Measurements from ENCODE around the gene ERAL1. TPM values are rescaled to one million over a fixed set of nuclear protein-coding genes. Genes with fewer than 3 reads are reported as not detected.
"Not testable (repeated sequence)": the region's sequence is repeated elsewhere in the genome, so short reads cannot be mapped to it uniquely, and the experiment has no call there.

ERAL1 gene
- total RNA-seq, 1 donor from 2014 or later: 37.2 TPM

DNA sequence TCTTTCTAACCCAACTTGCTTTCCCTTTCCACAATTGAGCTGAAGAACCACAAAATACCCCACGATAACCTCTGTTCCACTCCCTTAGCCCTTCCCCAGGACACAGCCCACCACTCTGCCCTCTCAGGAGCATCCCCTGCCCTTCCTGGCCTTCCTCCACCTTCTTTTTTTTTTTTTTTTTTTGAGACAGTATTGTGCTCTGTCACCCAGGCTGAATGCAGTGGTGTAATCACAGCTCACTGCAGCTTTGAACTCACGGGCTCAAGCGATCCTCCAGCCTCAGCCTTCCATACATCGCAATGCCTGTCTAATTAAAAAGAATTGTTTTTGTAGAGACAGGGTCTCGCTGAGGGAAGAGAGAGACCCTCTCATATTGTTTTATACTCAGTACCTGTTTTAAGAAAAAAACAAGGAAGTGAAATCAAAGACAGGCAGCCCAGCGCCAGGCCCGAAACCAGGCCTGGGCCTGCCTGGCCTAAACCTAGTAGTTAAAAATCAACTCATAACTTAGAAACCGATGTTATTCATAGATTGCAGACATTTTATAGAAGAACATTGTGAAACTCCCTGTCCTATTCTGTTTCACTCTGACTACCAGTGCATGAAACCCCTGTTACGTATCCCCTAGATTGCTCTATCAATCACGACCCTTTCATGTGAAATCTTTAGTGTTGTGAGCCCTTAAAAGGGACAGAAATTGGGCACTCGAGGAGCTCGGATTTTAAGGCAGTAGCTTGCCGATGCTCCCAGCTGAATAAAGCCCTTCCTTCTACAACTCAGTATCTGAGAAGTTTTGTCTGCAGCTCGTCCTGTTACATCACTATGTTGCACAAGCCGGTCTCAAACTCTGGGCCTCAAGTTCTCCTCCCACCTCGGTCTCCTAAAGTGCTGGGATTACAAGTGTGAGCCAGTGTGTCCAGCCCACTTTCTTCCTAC lies 38.7 kb downstream of the ERAL1 start:
- intact Hi-C loops (cut with DNase I); ATAC-seq; DNase-seq (ENCODE audit: missing footprints): not testable (repeated sequence)

DNA sequence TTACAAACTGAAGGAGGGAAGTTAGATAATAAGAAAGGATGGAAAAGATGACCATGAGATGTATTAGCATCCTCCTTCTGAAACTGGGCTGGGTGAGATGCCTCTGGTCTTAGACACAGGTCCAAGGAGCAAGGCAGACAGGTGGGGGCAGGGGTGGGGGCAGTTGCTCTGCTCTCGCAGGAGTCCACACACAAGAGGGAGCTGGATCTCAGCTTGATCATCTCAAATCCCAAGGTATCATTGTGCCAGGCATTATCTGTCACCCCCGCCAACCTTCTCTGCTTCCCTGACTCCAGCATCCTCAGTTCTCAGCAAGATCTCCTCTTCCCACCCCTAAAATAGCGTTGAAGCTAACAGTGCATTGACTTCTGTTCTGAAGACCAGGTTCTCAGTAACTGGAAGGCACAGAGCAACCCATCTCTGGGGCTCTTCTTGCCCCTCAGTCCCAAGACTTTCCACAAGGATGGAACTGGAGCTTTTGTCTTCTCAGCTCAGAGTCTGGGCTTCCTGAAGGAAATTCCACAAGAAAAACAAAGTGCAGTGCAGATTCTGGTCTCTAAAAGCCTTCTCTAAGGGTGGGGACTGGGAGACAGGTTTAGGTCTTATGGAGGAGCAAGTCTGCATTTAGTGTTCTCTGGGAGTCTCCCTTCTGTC lies 41.1 kb downstream of the ERAL1 start:
- ATAC-seq (no peak), DNase-seq (ENCODE audit: missing footprints) (no peak)
- intact Hi-C loops (cut with DNase I): loop anchor here (1.0 to 5.0 kb wide), 4 partner anchors 38 to 129 kb away; partner anchors contain the start of gene ERAL1

GRCh38 chr17:28896491-28896883 lies 41.7 kb downstream of the ERAL1 start:
- intact Hi-C loops (cut with DNase I): loop anchor here (1.0 to 5.0 kb wide), 4 partner anchors 38 to 129 kb away; partner anchors contain the start of gene ERAL1
- DNase-seq (ENCODE audit: missing footprints) (no peak), ATAC-seq (no peak)

DNA sequence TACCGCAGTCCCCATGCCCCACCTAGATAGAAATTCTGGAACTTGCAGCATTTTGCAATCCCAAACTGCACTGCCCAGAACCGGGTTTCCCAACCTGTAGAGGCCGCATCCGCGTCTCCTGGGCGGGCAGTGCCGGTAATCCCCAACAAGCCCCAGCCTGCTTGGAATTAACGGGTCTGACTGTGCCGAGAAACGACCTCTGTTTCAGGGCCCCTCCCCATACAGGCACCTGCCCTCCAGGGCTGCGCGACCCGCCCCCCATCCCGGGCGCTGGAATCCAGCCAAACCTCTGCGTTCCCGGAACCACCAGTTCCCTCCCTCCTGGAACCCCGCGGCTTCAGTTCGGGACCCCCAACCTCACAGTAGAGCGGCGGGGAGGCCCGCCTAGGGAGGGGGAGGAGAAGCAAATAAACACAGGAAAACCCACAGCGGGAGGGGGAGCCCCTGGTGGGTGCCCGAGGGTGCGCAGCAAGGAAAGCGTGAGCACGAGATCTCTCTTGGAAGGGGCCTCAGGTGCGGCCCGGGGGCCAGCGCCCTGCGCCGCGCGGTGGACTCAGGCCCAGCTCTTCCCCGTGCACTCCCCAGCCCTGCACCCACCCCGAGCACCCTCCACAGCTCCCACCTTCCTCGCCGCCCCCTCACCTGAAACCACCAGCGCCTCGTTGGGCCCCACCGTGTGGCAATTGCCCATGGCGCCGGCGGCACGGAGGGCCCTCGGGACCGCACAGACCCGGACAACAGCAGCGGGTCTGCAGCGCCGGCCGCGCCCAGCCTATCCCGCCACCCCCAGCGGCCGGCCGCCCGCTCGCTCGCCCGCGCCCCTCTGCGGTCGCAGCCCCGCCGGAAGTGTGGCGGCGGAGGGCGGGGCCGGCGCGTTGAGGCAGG lies 42.3 kb downstream of the ERAL1 start, which contains the start of gene FLOT2:
FLOT2 (minus strand) TSS at position 850 of the 885 bp plus-strand sequence; CDS start at position 691, 159 bp downstream.
- intact Hi-C loops (cut with DNase I): loop anchor here (1.0 to 5.0 kb wide), 4 partner anchors 37 to 130 kb away; partner anchors contain the start of gene ERAL1
- DNase-seq (ENCODE audit: missing footprints): peak; percentile 86
- ATAC-seq: peak; percentile 83

DNA sequence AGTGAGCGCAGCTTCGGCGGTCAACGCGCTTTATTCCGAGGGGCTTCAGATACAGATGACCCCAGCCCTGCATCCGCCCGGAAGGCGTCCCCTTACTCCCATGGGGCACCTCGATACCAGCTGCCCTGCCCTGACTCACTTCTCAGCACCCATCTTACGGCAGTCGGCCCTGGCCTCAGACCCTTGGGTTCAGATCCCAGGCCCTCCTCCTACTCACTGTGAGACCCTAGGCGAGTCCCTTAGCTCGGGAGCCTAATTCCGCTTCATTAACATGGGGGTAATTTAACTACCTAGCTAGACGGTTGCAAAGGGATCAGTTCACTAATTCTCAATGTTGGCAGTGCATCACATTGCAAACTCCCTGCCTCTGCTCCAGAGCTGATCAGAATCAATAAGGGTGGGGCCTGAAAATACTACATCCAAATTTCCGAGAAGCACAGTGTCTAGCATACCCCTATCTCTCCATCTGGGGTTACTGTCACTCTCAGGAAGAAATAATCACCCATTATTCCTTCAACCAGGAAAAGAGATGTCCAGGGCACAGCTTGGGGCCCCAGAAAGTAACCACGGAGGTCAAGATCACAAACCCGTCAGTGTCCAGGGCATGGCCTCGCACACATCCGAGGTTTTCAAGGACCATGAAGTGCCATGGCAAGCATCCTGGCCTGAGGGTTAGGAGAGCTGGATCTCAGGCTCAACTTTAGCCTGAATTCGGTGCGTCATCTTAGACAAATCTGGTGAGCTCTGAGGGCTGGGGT lies 43.1 kb downstream of the ERAL1 start:
- DNase-seq (ENCODE audit: missing footprints): no peak
- intact Hi-C loops (cut with DNase I): loop anchor here (2.0 to 5.0 kb wide), 3 partner anchors 43 to 131 kb away; partner anchors contain the start of gene ERAL1
- ATAC-seq: no peak

DNA sequence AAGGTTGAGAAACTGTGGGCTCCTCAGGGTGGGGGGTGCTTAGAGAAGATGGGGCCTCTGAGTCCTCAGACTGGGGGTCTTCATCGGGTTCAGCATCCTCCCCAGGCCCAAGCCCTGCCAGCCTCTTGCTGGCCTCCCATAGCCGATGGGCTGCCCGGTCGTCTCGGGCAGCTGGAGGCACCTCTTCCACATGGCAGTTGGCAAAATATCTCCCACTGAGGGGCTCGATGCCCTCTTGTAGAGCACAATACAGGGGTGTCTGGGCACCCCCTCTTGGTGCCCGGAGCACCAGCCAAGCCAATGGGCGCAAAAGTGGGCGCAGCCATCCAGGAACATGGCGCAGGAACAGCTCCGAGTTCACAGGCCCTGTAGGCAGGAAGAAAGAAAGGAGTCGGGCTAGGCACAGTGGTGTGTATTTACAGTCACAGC lies 43.7 kb downstream of the ERAL1 start:
- DNase-seq (ENCODE audit: missing footprints) (no peak), ATAC-seq (no peak)
- intact Hi-C loops (cut with DNase I): loop anchor here (5.0 kb wide), 2 partner anchors 49 to 131 kb away; no protein-coding TSS in a partner anchor

GRCh38 chr17:28899212-28899815 lies 44.5 kb downstream of the ERAL1 start:
- DNase-seq (ENCODE audit: missing footprints) (no peak), ATAC-seq (no peak)
- intact Hi-C loops (cut with DNase I): loop anchor here (5.0 kb wide), 2 partner anchors 48 to 132 kb away; no protein-coding TSS in a partner anchor

GRCh38 chr17:28900986-28901726 lies 46.3 kb downstream of the ERAL1 start:
- intact Hi-C loops (cut with DNase I): loop anchor here (5.0 kb wide), 1 partner anchor 174 kb away; the partner anchor contains the start of genes NEK8 and TLCD1
- no peak for ATAC-seq

DNA sequence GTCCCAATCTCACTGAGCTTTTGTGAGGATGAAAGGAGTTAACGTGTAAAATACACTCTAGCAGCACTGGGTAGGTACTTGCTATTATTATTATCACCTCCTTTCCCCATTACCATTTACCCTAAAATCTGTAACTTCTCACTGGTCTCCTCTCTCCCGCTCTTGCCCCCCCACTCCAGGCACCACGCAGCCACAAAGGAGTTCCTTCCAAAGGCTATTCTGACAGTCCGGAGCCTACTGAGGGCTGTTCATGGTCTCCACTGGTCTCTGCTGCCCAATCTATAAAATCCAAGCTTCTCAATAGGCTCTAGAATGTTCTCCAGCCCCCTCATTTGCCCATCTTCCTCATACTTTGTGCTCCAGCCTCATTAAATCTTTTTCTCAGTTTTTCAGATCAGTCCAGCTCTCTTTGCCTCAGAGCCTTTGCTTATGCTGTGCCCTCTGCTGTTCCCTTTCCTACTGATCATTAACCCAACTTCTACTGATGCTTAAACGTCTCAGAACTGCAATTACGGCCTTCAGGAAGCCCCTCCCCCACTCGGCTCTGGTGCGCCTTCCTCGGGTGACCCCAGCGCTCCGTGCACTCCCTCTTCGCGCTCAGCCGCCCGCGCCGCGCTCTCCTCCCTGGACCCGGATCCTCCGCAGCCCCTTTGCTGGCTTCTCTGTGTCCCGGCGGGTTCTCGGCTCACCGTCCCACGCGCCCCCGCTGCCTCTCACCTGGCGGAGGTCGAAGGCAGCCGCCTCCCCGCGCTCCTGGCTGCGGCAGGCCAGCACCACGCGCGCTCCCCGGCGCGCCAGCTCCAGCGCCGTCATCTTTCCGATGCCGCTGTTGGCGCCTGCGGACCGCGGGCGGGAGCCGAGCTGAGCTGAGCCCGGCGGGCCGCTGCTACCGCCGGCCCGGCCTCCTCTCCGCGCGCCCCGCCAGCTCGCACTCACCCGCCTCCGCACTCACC lies 47.3 kb downstream of the ERAL1 start:
- DNase-seq (ENCODE audit: missing footprints): peak; percentile 76
- intact Hi-C loops (cut with DNase I): loop anchor here (5.0 kb wide), 1 partner anchor 175 kb away; the partner anchor contains the start of genes NEK8 and TLCD1
- ATAC-seq: peak; percentile 35

More at GRCh38 chr17:28900986-28901726, 46.3 kb downstream of the ERAL1 start:
- no peak for DNase-seq (ENCODE audit: missing footprints)

- ATAC-seq: peak; percentile 90
- intact Hi-C loops (cut with DNase I): loop anchor here (5.0 kb wide), 1 partner anchor 176 kb away; the partner anchor contains the start of genes NEK8 and TLCD1
- peak; percentile 96 for DNase-seq (ENCODE audit: missing footprints)
Observed at GRCh38 chr17:28902819-28903545, 48.2 kb downstream of the ERAL1 start, which contains the start of gene DHRS13. DHRS13 (minus strand) TSS chr17:28903079; CDS start chr17:28902944, 135 bp downstream.

- intact Hi-C loops (cut with DNase I): loop anchor here (5.0 kb wide), 1 partner anchor 176 kb away; the partner anchor contains the start of genes NEK8 and TLCD1
- not testable (repeated sequence) for ATAC-seq; DNase-seq (ENCODE audit: missing footprints)
Observed at GRCh38 chr17:28903546-28903841, 48.7 kb downstream of the ERAL1 start.

- no peak for DNase-seq (ENCODE audit: missing footprints)
- no peak for ATAC-seq
- intact Hi-C loops (cut with DNase I): loop anchor here (5.0 kb wide), 1 partner anchor 177 kb away; the partner anchor contains the start of genes NEK8 and TLCD1
Observed at GRCh38 chr17:28904800-28905199, 50.0 kb downstream of the ERAL1 start.

DNA sequence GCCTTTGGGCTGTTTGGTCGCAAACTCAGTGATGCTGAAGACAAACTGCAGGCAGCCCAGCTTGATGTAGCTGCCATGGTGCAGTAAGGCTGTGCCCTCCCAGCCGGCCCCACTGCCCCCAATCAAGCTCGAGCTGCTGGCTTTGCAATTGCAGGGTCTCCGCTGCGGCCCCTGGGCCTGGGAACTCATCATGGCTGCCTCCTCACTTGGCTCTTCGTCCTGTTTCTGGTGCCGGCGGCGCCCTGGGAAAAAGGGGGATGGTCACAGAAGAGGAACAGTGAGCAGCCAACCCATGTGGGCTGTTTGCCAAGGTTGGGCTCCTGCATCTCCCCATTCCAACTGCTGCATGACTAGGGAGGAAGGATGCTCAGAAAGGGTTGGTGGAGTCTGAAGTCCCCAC lies 51.5 kb downstream of the ERAL1 start:
- no peak for ATAC-seq
- DNase-seq (ENCODE audit: missing footprints): no peak
- intact Hi-C loops (cut with DNase I): no loop called here

GRCh38 chr17:28906706-28907438 lies 52.1 kb downstream of the ERAL1 start:
- intact Hi-C loops (cut with DNase I): no loop called here
- ATAC-seq (no peak), DNase-seq (ENCODE audit: missing footprints) (no peak)

Measured in Right ventricle myocardium inferior (tissue), 1 donor.